SK-N-SH treated with all-trans-retinoic acid at 6 μM for 48 hours (cell line): ENCODE measurements around the gene CFAP161.

Experiments used
- BACH2 ChIP-seq: fragments of 250-450 bp; sonication (Bioruptor Pico); IDR thresholded peaks from 2 replicates; pipeline ENCODE4 v1.9.0; 2021; ENCODE audit warnings: mild to moderate bottlenecking, borderline replicate concordance
- RARB ChIP-seq: fragments of 250-450 bp; sonication (Bioruptor Pico); IDR thresholded peaks from 2 replicates; pipeline ENCODE4 v1.8.0; 2021; ENCODE audit warnings: mild to moderate bottlenecking, moderate library complexity
- ZFP30 ChIP-seq: fragments of 450-650 bp; formaldehyde crosslinking; IDR thresholded peaks from 2 replicates; pipeline ENCODE4 v1.5.0; 2022; ENCODE audit warnings: mild to moderate bottlenecking, moderate library complexity

- no peak for TF ChIP-seq BACH2 (CRISPR knock-in tag)
- no peak for TF ChIP-seq ZFP30 (CRISPR knock-in tag)
- no peak for TF ChIP-seq RARB
Measured at GRCh38 chr15:81105545-81105944, 28.5 kb upstream of the CFAP161 start.
